ENCODE measurements around the gene IPMK. TPM values are rescaled to one million over a fixed set of nuclear protein-coding genes. Genes with fewer than 3 reads are reported as not detected.

Gene IPMK
- total RNA-seq, 6 experiments from 2014 or later: 3.3 to 3.8 (median 3.5) TPM

GRCh38 chr10:58291538-58292174, 24.0 kb upstream of the IPMK start:
- peak; percentile 88 for TF ChIP-seq CTCF (IDR thresholded peaks at IDR 0.05)
- peak overlapping the region; percentile 10; the same call in 1 of the 2 replicates for H3K27ac Mint-ChIP-seq
- H3K9me3 Mint-ChIP-seq: no peaks in the 10 kb centered on the region

GRCh38 chr10:58282615-58283014, 14.9 kb upstream of the IPMK start:
- H3K36me3 Mint-ChIP-seq (ENCODE audit: low read depth): peaks cover 21% of the 10 kb centered on the region
- no peaks in the 10 kb centered on the region for H3K9me3 Mint-ChIP-seq
- H3K27ac Mint-ChIP-seq: no peak overlapping the region
- H3K4me1 Mint-ChIP-seq (ENCODE audit: low read depth): peaks cover 48% of the 10 kb centered on the region
- H3K4me3 Mint-ChIP-seq: no peak overlapping the region
- no peaks in the 10 kb centered on the region for H3K27me3 Mint-ChIP-seq (ENCODE audit: insufficient read depth)
- TF ChIP-seq CTCF (IDR thresholded peaks at IDR 0.05): no peak
- DNase-seq: no peak

More at GRCh38 chr10:58291538-58292174, 24.0 kb upstream of the IPMK start:
- Mint-ChIP-seq H3K36me3 (ENCODE audit: low read depth) (no peaks in the 10 kb centered on the region), H3K27me3 (ENCODE audit: insufficient read depth) (no peaks in the 10 kb centered on the region), H3K4me3 (no peak overlapping the region), H3K4me1 (ENCODE audit: low read depth) (peaks cover 15% of the 10 kb centered on the region; the same call in 1 of the 2 replicates)
- DNase-seq: peak; percentile 47

GRCh38 chr10:58281092-58281752, 13.5 kb upstream of the IPMK start:
- DNase-seq: peak; percentile 13
- Mint-ChIP-seq H3K27me3 (ENCODE audit: insufficient read depth) (no peaks in the 10 kb centered on the region), H3K27ac (peak overlapping the region; percentile 41), H3K4me1 (ENCODE audit: low read depth) (peaks cover 36% of the 10 kb centered on the region), H3K9me3 (no peaks in the 10 kb centered on the region), H3K4me3 (peak overlapping the region; percentile 64), H3K36me3 (ENCODE audit: low read depth) (peaks cover 21% of the 10 kb centered on the region)
- no peak for TF ChIP-seq CTCF (IDR thresholded peaks at IDR 0.05)

GRCh38 chr10:58280477-58280876, 12.8 kb upstream of the IPMK start:
- no peak for TF ChIP-seq CTCF (IDR thresholded peaks at IDR 0.05)
- DNase-seq: peak; percentile 61
- H3K36me3 Mint-ChIP-seq (ENCODE audit: low read depth): peaks cover 21% of the 10 kb centered on the region
- H3K4me1 Mint-ChIP-seq (ENCODE audit: low read depth): peaks cover 42% of the 10 kb centered on the region
- peak overlapping the region; percentile 64 for H3K4me3 Mint-ChIP-seq
- no peaks in the 10 kb centered on the region for H3K27me3 Mint-ChIP-seq (ENCODE audit: insufficient read depth)
- peak overlapping the region; percentile 41 for H3K27ac Mint-ChIP-seq
- no peaks in the 10 kb centered on the region for H3K9me3 Mint-ChIP-seq

- H3K4me3 Mint-ChIP-seq: no peak overlapping the region
- no peak for DNase-seq
- H3K27me3 Mint-ChIP-seq (ENCODE audit: insufficient read depth): no peaks in the 10 kb centered on the region
- H3K4me1 Mint-ChIP-seq (ENCODE audit: low read depth): peaks cover 58% of the 10 kb centered on the region
- H3K27ac Mint-ChIP-seq: no peak overlapping the region
- peaks cover 21% of the 10 kb centered on the region for H3K36me3 Mint-ChIP-seq (ENCODE audit: low read depth)
- TF ChIP-seq CTCF (IDR thresholded peaks at IDR 0.05): no peak
- no peaks in the 10 kb centered on the region for H3K9me3 Mint-ChIP-seq
Measured at GRCh38 chr10:58278962-58279307, 11.2 kb upstream of the IPMK start.
